Thymus (tissue), 11 donors: Measurements from ENCODE around the gene ARHGAP6. TPM values are rescaled to one million over a fixed set of nuclear protein-coding genes. Genes with fewer than 3 reads are reported as not detected.
"Not testable (repeated sequence)": the region's sequence is repeated elsewhere in the genome, so short reads cannot be mapped to it uniquely, and the experiment has no call there.

Source experiments
- DNase-seq, 9 donors: peaks; one replicate each; pipeline ENCODE4 v3.0.0-alpha.2; 2013; ENCODE audit warnings: low spot score in 9 of 9, low read depth in 6 of 9, missing footprints in 1 of 9
- H3K27ac ChIP-seq, 2 donors: one replicate each; pipeline ENCODE4 v1.5.1; 2013; ENCODE audit warnings: control low read depth in 1 of 2, low read depth in 1 of 2, low read length in 1 of 2, mild to moderate bottlenecking in 1 of 2, moderate library complexity in 1 of 2
- H3K27me3 ChIP-seq, 2 donors: one replicate each; pipeline ENCODE4 v1.5.1; 2013; ENCODE audit warnings: low read length in 1 of 2; ENCODE audit not compliant: control insufficient read depth in 2 of 2, insufficient read depth in 1 of 2
- H3K36me3 ChIP-seq, 2 donors: one replicate each; pipeline ENCODE4 v1.5.1; 2013; ENCODE audit warnings: low read length in 1 of 2, mild to moderate bottlenecking in 1 of 2, moderate library complexity in 1 of 2; ENCODE audit not compliant: control insufficient read depth in 2 of 2, insufficient read depth in 2 of 2
- H3K4me1 ChIP-seq, 2 donors: one replicate each; pipeline ENCODE4 v1.5.1; 2013; ENCODE audit warnings: low read length in 2 of 2; ENCODE audit not compliant: control insufficient read depth in 2 of 2, insufficient read depth in 2 of 2
- H3K4me3 ChIP-seq, 2 donors: one replicate each; pipeline ENCODE4 v1.5.1; 2013; ENCODE audit warnings: low read length in 2 of 2, control low read depth in 1 of 2, mild to moderate bottlenecking in 1 of 2
- H3K9me3 ChIP-seq, 2 donors: one replicate each; pipeline ENCODE4 v1.5.1; 2013; ENCODE audit warnings: low read length in 1 of 2, mild to moderate bottlenecking in 1 of 2; ENCODE audit not compliant: control insufficient read depth in 2 of 2, insufficient read depth in 1 of 2
- WGBS: extraction: QIAGEN DNeasy Blood & Tissue Kit; methylation state at CpG from one replicate; pipeline ENCODE4 v1.1.7; 2013; 5-methylcytosine and 5-hydroxymethylcytosine counted together
- polyA plus RNA-seq: library from polyadenylated mRNA; stranded (reverse); fragments of 200-250 nt; gene quantifications from one replicate; pipeline ENCODE4 v1.2.3, GENCODE V29; 2013
- total RNA-seq: library from RNA; stranded (reverse); fragments of 120-200 nt; gene quantifications from one replicate; pipeline ENCODE4 v1.2.4, GENCODE V29; 2013
- donor health status: healthy.

ARHGAP6 gene
- total and polyA plus RNA-seq, 2 donors, result 0.71 to 2.3 TPM

DNA sequence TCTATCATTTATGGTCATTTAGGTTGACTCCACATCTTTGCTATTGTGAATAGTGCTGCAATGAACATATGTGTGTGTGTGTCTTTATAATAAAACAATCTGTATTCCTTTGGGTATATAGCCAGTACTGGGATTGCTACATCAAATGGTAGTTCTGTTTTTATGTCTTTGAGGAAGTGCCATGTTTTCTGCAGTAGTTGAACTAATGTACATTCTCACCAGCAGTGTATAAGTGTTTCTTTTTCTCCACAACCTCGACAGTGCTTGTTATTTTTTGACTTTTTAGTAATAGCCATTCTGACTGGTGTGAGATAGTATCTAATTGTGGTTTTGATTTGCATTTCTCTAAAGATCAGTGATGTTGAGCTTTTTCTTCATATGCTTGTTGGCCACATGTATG is 80.5 kb downstream of the ARHGAP6 start:
- 53% methylated on average over 1 of the region's 1 CpG for WGBS
- H3K4me1 ChIP-seq, result no peaks in the 10 kb centered on the region
- H3K27ac ChIP-seq, result no peak overlapping the region
- H3K9me3 ChIP-seq, result no peaks in the 10 kb centered on the region
- H3K27me3 ChIP-seq, result no peaks in the 10 kb centered on the region
- no peaks in the 10 kb centered on the region for H3K36me3 ChIP-seq
- no peak for DNase-seq
- H3K4me3 ChIP-seq, result no peak overlapping the region

DNA sequence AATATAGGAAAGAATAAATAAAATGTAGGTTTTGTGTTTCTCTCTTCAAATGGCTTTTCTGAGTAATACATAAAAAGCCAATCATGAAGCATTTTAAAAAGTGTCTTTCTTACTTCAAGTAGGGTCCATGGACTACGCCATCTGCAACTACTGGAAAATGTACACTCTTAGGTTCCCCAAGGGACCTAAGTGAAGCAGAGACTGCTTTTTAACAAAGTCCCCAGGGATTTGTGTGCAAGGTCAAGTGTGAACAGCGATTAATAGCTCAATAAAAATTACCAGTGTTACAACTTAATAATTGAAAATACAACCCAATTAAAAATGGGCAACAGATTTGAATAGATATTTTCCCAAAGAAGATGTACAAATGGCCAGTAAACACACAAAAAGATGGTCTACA is 84.9 kb downstream of the ARHGAP6 start:
- WGBS, result 91% methylated on average over 2 of the region's 2 CpGs
- H3K27me3 ChIP-seq, result no peaks in the 10 kb centered on the region

DNA sequence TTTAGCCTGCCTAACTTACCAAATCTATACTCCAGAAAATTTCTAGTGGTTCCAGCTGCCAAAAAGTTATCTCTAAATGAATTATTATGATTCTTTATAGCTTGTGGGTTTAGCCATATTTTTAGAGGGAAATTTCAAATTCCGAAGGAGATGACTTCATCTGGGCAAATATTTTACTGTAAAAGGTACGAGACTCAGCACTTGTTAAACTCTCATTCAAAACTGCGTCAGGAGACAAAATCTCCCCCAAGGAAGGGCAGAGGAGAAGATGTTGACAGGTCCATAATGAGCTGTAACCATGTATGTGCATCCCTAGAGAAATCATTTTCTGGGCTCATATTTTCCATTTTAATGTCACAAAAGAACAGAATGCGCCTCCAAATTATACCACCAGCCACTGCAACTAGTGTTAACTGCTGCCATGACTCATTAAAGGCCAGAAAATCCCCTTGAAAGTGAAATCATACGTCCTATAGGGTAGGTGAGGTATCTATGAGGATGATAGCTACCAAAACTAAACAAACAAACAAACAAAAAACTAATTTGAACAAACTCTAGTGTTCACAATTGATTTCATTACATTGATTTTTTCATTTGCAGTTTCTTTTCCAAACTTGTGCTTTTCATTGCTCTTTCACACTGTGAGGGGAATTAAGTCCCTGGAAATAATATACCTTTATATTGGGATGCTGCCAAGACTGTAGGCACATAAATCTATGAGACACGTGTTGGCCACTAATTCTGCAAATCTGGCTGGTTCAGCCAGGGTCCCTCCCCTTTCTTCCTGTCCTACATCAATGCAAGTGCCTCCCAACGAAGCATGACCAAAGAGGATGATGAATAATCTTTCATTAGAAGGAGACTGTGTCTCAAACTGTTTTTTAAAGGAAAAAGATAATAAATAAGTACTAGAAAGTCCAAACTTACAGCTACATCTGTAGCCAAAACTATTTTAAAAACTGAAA is 85.8 kb downstream of the ARHGAP6 start:
- Histone ChIP-seq H3K27me3 (no peaks in the 10 kb centered on the region), H3K27ac (no peak overlapping the region), H3K36me3 (no peaks in the 10 kb centered on the region), H3K9me3 (no peaks in the 10 kb centered on the region), H3K4me3 (no peak overlapping the region), H3K4me1 (no peaks in the 10 kb centered on the region)
- 67% methylated on average over 7 of the region's 7 CpGs for WGBS
- DNase-seq, result no peak

More for the DNA sequence above, 84.9 kb downstream of the ARHGAP6 start:
- Histone ChIP-seq H3K27ac (no peak overlapping the region), H3K9me3 (no peaks in the 10 kb centered on the region), H3K4me3 (no peak overlapping the region), H3K36me3 (no peaks in the 10 kb centered on the region), H3K4me1 (no peaks in the 10 kb centered on the region)
- no peak for DNase-seq

DNA sequence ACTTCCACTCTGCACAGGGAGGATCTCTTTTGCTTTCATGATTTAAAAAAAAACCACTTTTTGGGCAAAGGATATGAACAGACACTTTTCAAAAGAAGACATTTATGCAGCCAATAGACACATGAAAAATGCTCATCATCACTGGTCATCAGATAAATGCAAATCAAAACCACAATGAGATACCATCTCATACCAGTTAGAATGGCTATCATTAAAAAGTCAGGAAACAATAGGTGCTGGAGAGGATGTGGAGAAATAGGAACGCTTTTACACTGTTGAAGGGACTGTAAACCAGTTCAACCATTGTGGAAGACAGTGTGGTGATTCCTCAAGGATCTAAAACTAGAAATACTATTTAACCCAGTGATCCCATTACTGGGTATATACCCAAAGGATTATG is 87.4 kb downstream of the ARHGAP6 start:
- not testable (repeated sequence) for H3K4me3 ChIP-seq, H3K36me3 ChIP-seq, H3K4me1 ChIP-seq, H3K27me3 ChIP-seq, DNase-seq, H3K27ac ChIP-seq, H3K9me3 ChIP-seq
- 84% methylated on average over 1 of the region's 1 CpG for WGBS

DNA sequence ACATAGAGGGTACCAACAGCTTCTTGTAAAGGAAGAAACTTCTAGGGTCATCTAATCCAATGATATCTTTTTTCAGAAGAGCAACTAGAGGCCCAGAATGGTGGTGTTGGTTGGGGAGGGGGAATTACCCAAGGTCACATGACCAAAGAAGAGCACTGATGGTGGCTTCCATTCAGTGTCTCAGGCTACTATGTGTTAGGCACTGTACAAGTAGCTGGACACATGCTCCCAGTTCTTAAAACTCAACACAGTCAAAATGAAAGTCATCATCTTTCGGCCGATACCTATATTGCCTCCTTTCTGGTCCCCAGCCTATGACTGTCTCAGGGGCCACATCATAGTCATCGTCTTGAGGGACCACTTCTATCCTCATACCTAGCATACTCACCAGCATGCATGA is 88.1 kb downstream of the ARHGAP6 start:
- no peak overlapping the region for H3K4me3 ChIP-seq
- H3K27ac ChIP-seq, result no peak overlapping the region
- no peaks in the 10 kb centered on the region for H3K27me3 ChIP-seq
- no peaks in the 10 kb centered on the region for H3K4me1 ChIP-seq
- no peak for DNase-seq
- no peaks in the 10 kb centered on the region for H3K9me3 ChIP-seq
- WGBS, result 99% methylated on average over 3 of the region's 3 CpGs
- H3K36me3 ChIP-seq, result no peaks in the 10 kb centered on the region

DNA sequence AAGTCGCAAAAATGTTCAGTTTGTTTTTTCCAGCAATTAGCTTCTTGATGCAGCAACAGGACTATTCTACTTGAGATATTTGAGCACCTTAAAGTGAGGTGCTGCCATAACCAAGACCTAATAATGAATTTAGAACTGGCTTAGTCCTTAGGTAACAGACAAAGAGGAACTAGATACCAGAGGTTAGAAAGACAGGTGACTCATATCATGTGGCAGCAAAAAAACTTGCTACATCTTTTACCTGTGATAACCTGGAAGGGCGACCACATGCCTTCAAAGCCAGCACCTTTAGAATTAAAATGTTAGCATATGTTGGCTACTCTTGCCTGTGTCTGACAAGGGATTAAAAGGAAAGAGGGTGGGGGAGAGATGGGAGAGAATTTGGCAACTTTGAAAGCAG is 90.4 kb downstream of the ARHGAP6 start:
- no peak for DNase-seq
- no peak overlapping the region for H3K4me3 ChIP-seq
- no peaks in the 10 kb centered on the region for H3K36me3 ChIP-seq
- H3K27ac ChIP-seq, result no peak overlapping the region
- H3K4me1 ChIP-seq, result no peaks in the 10 kb centered on the region
- 97% methylated on average over 2 of the region's 2 CpGs for WGBS
- no peaks in the 10 kb centered on the region for H3K27me3 ChIP-seq
- no peaks in the 10 kb centered on the region for H3K9me3 ChIP-seq

DNA sequence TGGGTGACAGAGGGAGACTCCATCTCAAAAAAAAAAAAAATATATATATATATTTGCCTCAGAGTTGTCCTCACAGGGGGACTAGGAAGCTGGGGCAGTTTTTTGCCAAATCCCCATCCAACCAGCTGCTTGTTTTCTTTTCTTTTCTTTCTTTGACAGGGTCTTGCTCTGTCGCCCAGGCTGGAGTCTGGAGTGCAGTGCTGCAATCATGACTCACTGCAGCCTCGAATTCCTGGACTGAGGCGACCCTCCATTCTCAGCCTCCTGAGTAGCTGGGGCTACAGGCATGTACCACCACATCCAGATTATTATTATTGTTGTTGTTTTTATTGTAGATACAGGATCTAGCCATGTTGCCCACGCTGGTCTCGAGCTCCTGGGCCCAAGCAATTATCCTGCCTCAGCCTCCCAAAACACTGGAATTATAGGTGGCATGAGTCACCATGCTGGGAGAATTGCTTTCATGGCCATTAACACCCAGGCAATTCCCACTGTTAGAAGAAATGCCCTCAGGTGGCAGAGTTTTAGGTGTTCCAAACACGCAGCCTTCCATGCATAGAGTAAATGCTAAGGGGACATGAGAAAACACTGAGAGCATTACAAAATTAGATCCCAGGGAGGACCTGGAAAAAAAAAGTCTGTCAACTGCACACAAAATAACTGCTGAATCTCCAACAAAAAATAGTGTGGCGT is 98.0 kb downstream of the ARHGAP6 start:
- WGBS, result 90% methylated on average over 7 of the region's 7 CpGs
- H3K9me3 ChIP-seq, result no peaks in the 10 kb centered on the region
- no peak overlapping the region for H3K4me3 ChIP-seq
- no peaks in the 10 kb centered on the region for H3K27me3 ChIP-seq
- H3K4me1 ChIP-seq, result no peaks in the 10 kb centered on the region
- DNase-seq, result no peak
- H3K36me3 ChIP-seq, result no peaks in the 10 kb centered on the region
- H3K27ac ChIP-seq, result no peak overlapping the region

DNA sequence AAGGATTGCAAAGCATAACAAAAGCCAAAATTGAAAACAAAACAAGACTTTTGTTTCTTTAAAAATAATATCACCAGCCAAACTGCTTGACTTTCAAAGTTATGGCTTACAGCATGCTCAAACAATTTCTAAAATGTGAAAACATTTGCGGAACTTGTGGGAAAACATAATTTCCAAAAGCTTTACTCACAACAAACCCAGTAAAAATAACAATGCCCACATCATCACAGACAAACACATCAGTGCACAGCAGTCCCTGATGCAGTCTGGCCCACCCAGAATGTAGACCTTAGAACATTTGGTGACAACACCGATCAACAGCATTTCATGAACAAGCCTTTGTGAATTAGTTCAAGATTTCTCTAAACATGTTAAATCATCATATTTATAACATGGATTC is 98.9 kb downstream of the ARHGAP6 start:
- Histone ChIP-seq H3K9me3 (no peaks in the 10 kb centered on the region), H3K36me3 (no peaks in the 10 kb centered on the region), H3K4me1 (no peaks in the 10 kb centered on the region), H3K27me3 (no peaks in the 10 kb centered on the region), H3K27ac (no peak overlapping the region), H3K4me3 (no peak overlapping the region)
- no peak for DNase-seq
- 85% methylated on average over 2 of the region's 2 CpGs for WGBS

DNA sequence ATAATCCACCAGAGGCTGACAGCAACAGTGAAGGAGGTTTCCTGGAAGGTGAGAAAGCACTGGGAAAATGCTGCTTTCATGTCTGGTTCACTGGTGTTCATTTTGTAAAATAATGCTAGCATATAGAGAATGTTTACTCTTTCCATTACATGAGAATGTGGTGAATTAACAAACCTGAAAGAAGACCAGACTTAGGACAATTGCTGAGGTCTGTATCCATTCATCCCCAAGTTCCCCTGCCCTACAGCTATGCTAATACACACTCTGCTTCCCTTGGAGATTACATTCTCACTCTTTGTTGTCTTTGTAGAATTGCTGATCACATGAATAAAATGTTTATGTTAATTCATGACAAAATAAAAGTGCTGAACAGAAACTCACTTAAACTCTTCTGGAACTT is 99.5 kb downstream of the ARHGAP6 start:
- Histone ChIP-seq H3K27ac (no peak overlapping the region), H3K27me3 (no peaks in the 10 kb centered on the region), H3K4me3 (no peak overlapping the region), H3K9me3 (no peaks in the 10 kb centered on the region), H3K36me3 (no peaks in the 10 kb centered on the region), H3K4me1 (no peaks in the 10 kb centered on the region)
- DNase-seq, result no peak
